ENCODE data around the gene APOB. TPM values are rescaled to one million over a fixed set of nuclear protein-coding genes. Genes with fewer than 3 reads are reported as not detected.

The APOB gene
- total and polyA plus RNA-seq, 2 of the 13 experiments (the other 11 are each of a cell fraction or from before 2014, with no cell fraction given) = 1,569 to 2,515 TPM

- TF ChIP-seq ZSCAN5A (CRISPR knock-in tag; IDR thresholded peaks at IDR 0.05; ENCODE audit: borderline replicate concordance) (0 out of 2 replicates have a peak, but pooled peaks have one; percentile 73), ELK4 (CRISPR knock-in tag; IDR thresholded peaks at IDR 0.05; ENCODE audit: borderline replicate concordance) (no peak), ZNF121 (CRISPR knock-in tag; IDR thresholded peaks at IDR 0.05) (no peak), ZNF343 (CRISPR knock-in tag; IDR thresholded peaks at IDR 0.05) (no peak), PRPF4 (IDR thresholded peaks at IDR 0.05; ENCODE audit: low read depth, low read length, poor library complexity, severe bottlenecking) (no peak), ZNF577 (CRISPR knock-in tag; IDR thresholded peaks at IDR 0.05; ENCODE audit: borderline replicate concordance, low read depth) (no peak), ZBTB7A (CRISPR knock-in tag; IDR thresholded peaks at IDR 0.05) (no peak), RBM39 (IDR thresholded peaks at IDR 0.05; ENCODE audit: low read depth, low read length, poor library complexity, severe bottlenecking) (no peak), PATZ1 (CRISPR knock-in tag; IDR thresholded peaks at IDR 0.05) (no peak), GATAD2A (CRISPR knock-in tag; IDR thresholded peaks at IDR 0.05) (no peak), ZNF44 (CRISPR knock-in tag; IDR thresholded peaks at IDR 0.05) (no peak), ZNF17 (CRISPR knock-in tag; IDR thresholded peaks at IDR 0.05) (no peak; the same call in 1 of the 2 replicates), HNRNPLL (IDR thresholded peaks at IDR 0.05; ENCODE audit: low read depth, low read length, poor library complexity, severe bottlenecking) (no peak), JARID2 (CRISPR knock-in tag; IDR thresholded peaks at IDR 0.05; ENCODE audit: insufficient replicate concordance) (no peak), NFE2L2 (IDR thresholded peaks at IDR 0.05; ENCODE audit: low read length) (no peak)
- TF ChIP-seq, protein P1, sequence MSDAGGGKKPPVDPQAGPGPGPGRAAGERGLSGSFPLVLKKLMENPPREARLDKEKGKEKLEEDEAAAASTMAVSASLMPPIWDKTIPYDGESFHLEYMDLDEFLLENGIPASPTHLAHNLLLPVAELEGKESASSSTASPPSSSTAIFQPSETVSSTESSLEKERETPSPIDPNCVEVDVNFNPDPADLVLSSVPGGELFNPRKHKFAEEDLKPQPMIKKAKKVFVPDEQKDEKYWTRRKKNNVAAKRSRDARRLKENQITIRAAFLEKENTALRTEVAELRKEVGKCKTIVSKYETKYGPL (CRISPR knock-in tag; IDR thresholded peaks at IDR 0.05) = no peak
- TF ChIP-seq, protein P2, sequence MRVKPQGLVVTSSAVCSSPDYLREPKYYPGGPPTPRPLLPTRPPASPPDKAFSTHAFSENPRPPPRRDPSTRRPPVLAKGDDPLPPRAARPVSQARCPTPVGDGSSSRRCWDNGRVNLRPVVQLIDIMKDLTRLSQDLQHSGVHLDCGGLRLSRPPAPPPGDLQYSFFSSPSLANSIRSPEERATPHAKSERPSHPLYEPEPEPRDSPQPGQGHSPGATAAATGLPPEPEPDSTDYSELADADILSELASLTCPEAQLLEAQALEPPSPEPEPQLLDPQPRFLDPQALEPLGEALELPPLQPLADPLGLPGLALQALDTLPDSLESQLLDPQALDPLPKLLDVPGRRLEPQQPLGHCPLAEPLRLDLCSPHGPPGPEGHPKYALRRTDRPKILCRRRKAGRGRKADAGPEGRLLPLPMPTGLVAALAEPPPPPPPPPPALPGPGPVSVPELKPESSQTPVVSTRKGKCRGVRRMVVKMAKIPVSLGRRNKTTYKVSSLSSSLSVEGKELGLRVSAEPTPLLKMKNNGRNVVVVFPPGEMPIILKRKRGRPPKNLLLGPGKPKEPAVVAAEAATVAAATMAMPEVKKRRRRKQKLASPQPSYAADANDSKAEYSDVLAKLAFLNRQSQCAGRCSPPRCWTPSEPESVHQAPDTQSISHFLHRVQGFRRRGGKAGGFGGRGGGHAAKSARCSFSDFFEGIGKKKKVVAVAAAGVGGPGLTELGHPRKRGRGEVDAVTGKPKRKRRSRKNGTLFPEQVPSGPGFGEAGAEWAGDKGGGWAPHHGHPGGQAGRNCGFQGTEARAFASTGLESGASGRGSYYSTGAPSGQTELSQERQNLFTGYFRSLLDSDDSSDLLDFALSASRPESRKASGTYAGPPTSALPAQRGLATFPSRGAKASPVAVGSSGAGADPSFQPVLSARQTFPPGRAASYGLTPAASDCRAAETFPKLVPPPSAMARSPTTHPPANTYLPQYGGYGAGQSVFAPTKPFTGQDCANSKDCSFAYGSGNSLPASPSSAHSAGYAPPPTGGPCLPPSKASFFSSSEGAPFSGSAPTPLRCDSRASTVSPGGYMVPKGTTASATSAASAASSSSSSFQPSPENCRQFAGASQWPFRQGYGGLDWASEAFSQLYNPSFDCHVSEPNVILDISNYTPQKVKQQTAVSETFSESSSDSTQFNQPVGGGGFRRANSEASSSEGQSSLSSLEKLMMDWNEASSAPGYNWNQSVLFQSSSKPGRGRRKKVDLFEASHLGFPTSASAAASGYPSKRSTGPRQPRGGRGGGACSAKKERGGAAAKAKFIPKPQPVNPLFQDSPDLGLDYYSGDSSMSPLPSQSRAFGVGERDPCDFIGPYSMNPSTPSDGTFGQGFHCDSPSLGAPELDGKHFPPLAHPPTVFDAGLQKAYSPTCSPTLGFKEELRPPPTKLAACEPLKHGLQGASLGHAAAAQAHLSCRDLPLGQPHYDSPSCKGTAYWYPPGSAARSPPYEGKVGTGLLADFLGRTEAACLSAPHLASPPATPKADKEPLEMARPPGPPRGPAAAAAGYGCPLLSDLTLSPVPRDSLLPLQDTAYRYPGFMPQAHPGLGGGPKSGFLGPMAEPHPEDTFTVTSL (CRISPR knock-in tag; IDR thresholded peaks at IDR 0.05; ENCODE audit: borderline replicate concordance) = 0 out of 2 replicates have a peak, but pooled peaks have one; percentile 16
These were observed 36.5 kb downstream of the APOB start (continued) for GRCh38 chr2:21007129-21008013.

All from HepG2 (cell line).